Liver (tissue), 9 donors: ENCODE measurements around the gene CELA2A. TPM values are rescaled to one million over a fixed set of nuclear protein-coding genes. Genes with fewer than 3 reads are reported as not detected.
"Not testable (repeated sequence)": the region's sequence is repeated elsewhere in the genome, so short reads cannot be mapped to it uniquely, and the experiment has no call there.

Experiments
- DNase-seq: peaks from one replicate; pipeline ENCODE4 v3.0.0-alpha.2; 2017; ENCODE audit warnings: low spot score
- H3K27ac ChIP-seq, 2 donors: one replicate each; pipeline ENCODE4 v1.7.0; 2013; ENCODE audit warnings: inconsistent platforms in 2 of 2, low read length in 2 of 2, control low read depth in 1 of 2, low read depth in 1 of 2, mild to moderate bottlenecking in 1 of 2
- H3K27me3 ChIP-seq, 4 donors: one replicate each; pipeline versions ENCODE4 v1.6.1 to v1.7.0; 2013; ENCODE audit warnings: low read length in 3 of 4, inconsistent platforms in 1 of 4, mild to moderate bottlenecking in 1 of 4, moderate library complexity in 1 of 4; ENCODE audit not compliant: control insufficient read depth in 4 of 4, insufficient read depth in 4 of 4
- H3K36me3 ChIP-seq, 4 donors: one replicate each; pipeline versions ENCODE4 v1.6.1 to v1.7.0; 2013; ENCODE audit warnings: low read length in 3 of 4, mild to moderate bottlenecking in 3 of 4, low read depth in 1 of 4, moderate library complexity in 1 of 4; ENCODE audit not compliant: control insufficient read depth in 4 of 4, insufficient read depth in 3 of 4
- H3K4me1 ChIP-seq, 4 donors: one replicate each; pipeline versions ENCODE4 v1.6.1 to v1.7.0; 2013; ENCODE audit warnings: low read length in 3 of 4, mild to moderate bottlenecking in 3 of 4, moderate library complexity in 1 of 4; ENCODE audit not compliant: control insufficient read depth in 4 of 4, insufficient read depth in 4 of 4
- H3K4me3 ChIP-seq, 3 donors: one replicate each; pipeline versions ENCODE4 v1.6.1 to v1.7.0; 2013; ENCODE audit warnings: low read length in 3 of 3, control low read depth in 1 of 3, low read depth in 1 of 3, mild to moderate bottlenecking in 1 of 3
- H3K9ac ChIP-seq, 2 donors: one replicate each; pipeline ENCODE4 v1.7.0; 2013; ENCODE audit warnings: low read length in 2 of 2, mild to moderate bottlenecking in 2 of 2, moderate library complexity in 2 of 2, control low read depth in 1 of 2, low read depth in 1 of 2
- H3K9me3 ChIP-seq, 4 donors: one replicate each; pipeline versions ENCODE4 v1.6.1 to v1.7.0; 2013; ENCODE audit warnings: low read length in 3 of 4; ENCODE audit not compliant: control insufficient read depth in 4 of 4
- EGR1 ChIP-seq, 2 donors: IDR thresholded peaks; 2 replicates each; pipeline ENCODE4 v1.6.1; 2016 to 2018; ENCODE audit warnings: antibody characterized with exemption in 2 of 2, low read depth in 2 of 2
- FOXA1 ChIP-seq: IDR thresholded peaks from 2 replicates; pipeline ENCODE4 v1.6.1; 2016; ENCODE audit warnings: antibody characterized with exemption
- GABPA ChIP-seq, 2 donors: IDR thresholded peaks in 1 of 2; conservative IDR thresholded peaks in 1 of 2; 2 replicates each; pipeline ENCODE4 v1.6.1; 2016; ENCODE audit warnings: antibody characterized with exemption in 2 of 2, mild to moderate bottlenecking in 1 of 2, moderate library complexity in 1 of 2
- HNF4A ChIP-seq, 2 donors: conservative IDR thresholded peaks; 2 replicates each; pipeline ENCODE4 v1.6.1; 2016; ENCODE audit warnings: antibody characterized with exemption in 2 of 2, mild to moderate bottlenecking in 2 of 2
- HNF4G ChIP-seq: IDR thresholded peaks from 2 replicates; pipeline ENCODE4 v1.6.1; 2016; ENCODE audit warnings: antibody characterized with exemption
- MAX ChIP-seq: IDR thresholded peaks from 2 replicates; pipeline ENCODE4 v1.6.1; 2016; ENCODE audit warnings: antibody characterized with exemption
- REST ChIP-seq: IDR thresholded peaks from 2 replicates; pipeline ENCODE4 v1.6.1; 2016; ENCODE audit warnings: antibody characterized with exemption, mild to moderate bottlenecking
- YY1 ChIP-seq: IDR thresholded peaks from 2 replicates; pipeline ENCODE4 v1.6.1; 2016; ENCODE audit warnings: antibody characterized with exemption, mild to moderate bottlenecking
- ZBTB33 ChIP-seq: IDR thresholded peaks from 2 replicates; pipeline ENCODE4 v1.6.1; 2016; ENCODE audit warnings: antibody characterized with exemption
- WGBS: extraction: QIAGEN DNeasy Blood & Tissue Kit; methylation state at CpG from one replicate; pipeline ENCODE4 v1.1.7; 2013; 5-methylcytosine and 5-hydroxymethylcytosine counted together
- polyA plus RNA-seq, 2 donors: library from polyadenylated mRNA; stranded (reverse) in 1 of 2; unstranded in 1 of 2; fragments of 200-250 nt in 1 of 2; fragments of >200 nt in 1 of 2; fragmentation: Nextera tagmentation in 1 of 2; extraction: Ambion mirVana in 1 of 2; gene quantifications; one replicate each; pipeline versions ENCODE4 v1.2.1 to v1.2.3, GENCODE V29; 2013 to 2015
- total RNA-seq, 2 donors: library from RNA; depleted of rRNA; stranded (reverse); fragments of >200 nt; gene quantifications; one replicate each; pipeline ENCODE4 v1.2.3, GENCODE V29; 2014
- donor health status: healthy.
- donor health status: healthy.
- donor health status: healthy.
- donor health status: healthy.
- donor health status: healthy.

CELA2A gene
- total and polyA plus RNA-seq, 4 donors, result not detected

GRCh38 chr1:15479654-15480347 is 23.3 kb downstream of the CELA2A start:
- Histone ChIP-seq H3K27ac (no peak overlapping the region), H3K4me1 (no peaks in the 10 kb centered on the region), H3K9me3 (no peaks in the 10 kb centered on the region), H3K9ac (no peak overlapping the region), H3K4me3 (no peak overlapping the region), H3K36me3 (no peaks in the 10 kb centered on the region), H3K27me3 (no peaks in the 10 kb centered on the region)
- TF ChIP-seq YY1 (no peak), HNF4A (conservative IDR thresholded peaks at IDR 0.05) (no peak), EGR1 (IDR thresholded peaks at IDR 0.05; ENCODE audit: low read depth in 2 of 2) (no peak), HNF4G (no peak), ZBTB33 (no peak), REST (no peak), GABPA (IDR thresholded peaks at IDR 0.05 in 1 of 2, conservative IDR thresholded peaks at IDR 0.05 in 1 of 2) (no peak), MAX (no peak), FOXA1 (no peak)
- no peak for DNase-seq
- WGBS, result 88% methylated on average over 11 of the region's 11 CpGs

- H3K4me1 ChIP-seq, H3K27ac ChIP-seq, H3K9ac ChIP-seq, H3K4me3 ChIP-seq, H3K36me3 ChIP-seq, H3K9me3 ChIP-seq, DNase-seq, H3K27me3 ChIP-seq: not testable (repeated sequence)
- 90% methylated on average over 6 of the region's 6 CpGs for WGBS
Measured at GRCh38 chr1:15482455-15482854, 25.9 kb downstream of the CELA2A start.

- H3K27ac ChIP-seq, DNase-seq, H3K9ac ChIP-seq, H3K4me1 ChIP-seq, H3K36me3 ChIP-seq, H3K27me3 ChIP-seq, H3K4me3 ChIP-seq, H3K9me3 ChIP-seq: not testable (repeated sequence)
- 92% methylated on average over 15 of the region's 16 CpGs for WGBS
Measured at GRCh38 chr1:15482983-15483543, 26.5 kb downstream of the CELA2A start.
